Activated CD8-positive, alpha-beta memory T cell treated with anti-CD3 and anti-CD28 coated beads for 48 hours (primary cell): ENCODE measurements around the gene MGARP.

Experiments
- DNase-seq, 3 experiments: peaks; one replicate each; pipeline ENCODE4 v3.0.0-alpha.2; 2020; ENCODE audit warnings: low read depth in 2 of 3, low spot score in 2 of 3

MGARP gene

DNA sequence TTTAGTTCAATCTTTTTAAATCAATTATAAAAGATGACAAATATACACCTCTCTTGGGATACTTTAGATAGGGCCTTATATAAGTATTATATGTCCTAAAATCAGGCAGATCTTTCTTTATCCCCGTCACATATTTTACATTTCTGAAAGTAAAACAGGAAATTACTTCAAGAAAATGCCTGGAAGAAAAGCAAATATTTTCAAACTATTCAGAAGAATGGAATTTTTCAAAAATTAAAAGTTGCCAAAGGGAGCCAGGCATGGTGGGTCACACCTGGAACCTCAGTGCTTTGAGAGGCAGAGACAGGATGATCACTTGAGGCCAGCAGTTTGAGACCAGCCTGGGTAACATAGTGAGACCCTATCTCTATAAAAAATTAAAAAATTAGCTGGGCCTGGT, 34.4 kb downstream of the MGARP start:
- no peak for DNase-seq

GRCh38 chr4:139243448-139244365, 36.3 kb downstream of the MGARP start:
- no peak for DNase-seq

GRCh38 chr4:139242511-139243051, 37.4 kb downstream of the MGARP start:
- no peak for DNase-seq

GRCh38 chr4:139241784-139242151, 38.3 kb downstream of the MGARP start:
- DNase-seq, result no peak

DNA sequence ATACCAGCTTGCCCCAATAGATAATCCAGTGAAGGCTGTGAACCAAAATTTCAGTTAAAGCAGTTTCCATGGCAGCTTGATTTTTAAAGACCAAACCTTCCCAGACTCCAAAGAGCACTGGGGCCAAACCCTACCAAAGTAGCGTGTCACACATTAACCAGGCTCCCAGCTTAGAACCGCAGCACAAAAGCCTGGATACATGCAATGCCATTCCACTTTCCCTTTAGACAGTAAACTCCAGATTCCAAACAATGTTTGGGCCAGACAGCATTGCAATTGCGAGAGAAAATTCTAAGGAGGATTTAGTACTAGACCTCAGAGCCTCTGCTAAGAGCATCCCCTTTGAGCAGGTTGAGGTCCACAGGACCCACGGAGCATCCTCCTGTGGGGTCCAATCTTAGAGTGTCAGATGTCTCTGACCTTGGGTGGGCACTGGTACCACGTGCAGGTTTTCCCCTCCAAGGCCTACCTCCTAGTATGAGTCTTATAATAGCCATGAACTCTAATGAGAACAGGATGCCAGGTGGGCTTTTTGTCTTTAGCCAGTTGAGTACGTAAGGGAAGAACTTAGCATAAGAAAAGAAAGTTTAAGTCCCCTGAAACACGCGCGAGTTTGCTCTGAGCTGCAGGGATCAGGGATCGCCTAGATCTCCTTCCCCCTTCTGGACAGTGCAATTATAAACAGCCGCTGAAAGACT, 38.8 kb downstream of the MGARP start:
- no peak for DNase-seq

DNA sequence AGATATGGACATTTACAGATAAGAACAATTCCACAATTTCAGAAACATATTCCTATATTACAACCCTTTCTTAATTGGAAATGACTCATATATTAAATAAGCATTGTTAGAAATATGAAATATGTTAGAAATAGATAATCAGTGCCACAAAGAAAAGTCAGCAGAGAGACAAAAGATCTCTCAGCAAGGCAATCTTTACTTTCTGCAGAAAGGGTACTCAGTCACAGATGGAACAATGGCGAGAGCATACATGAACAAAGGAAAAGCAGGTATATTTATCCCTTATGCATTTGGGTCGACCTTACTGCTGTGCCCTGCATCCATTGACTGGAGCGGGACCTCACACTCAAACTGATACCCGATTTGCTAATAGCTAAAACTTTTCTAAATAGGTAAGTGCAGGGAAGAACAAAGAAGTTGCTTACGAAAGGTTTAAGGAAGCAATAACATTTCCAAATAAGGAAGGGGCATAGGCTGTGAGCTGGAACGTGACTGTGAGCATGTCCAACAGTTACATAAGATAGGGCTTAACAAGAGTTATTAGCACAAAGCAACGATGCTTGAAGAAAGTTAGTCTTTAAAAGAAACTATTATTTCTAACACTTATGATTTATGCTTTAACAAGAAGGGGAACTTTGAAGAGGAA, 40.8 kb downstream of the MGARP start:
- no peak for DNase-seq

DNA sequence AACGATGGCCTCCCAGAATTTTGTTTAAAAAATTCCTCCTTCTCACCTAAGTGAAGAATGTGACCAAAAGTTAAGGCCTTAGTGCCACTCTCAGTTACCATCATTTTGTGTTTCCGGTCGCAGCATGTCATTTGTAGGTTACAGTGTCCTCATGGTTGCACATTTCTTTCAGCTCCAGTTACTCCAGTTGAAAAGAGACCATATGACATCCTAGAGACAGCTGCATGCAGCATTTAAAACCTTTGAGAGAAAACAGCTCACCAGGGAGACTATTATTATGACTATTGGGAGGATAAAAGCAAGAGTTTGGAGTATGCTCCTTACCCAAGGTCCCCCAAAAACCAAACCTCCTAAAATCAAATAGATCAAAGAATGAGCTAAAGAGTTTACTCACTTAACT, 45.8 kb downstream of the MGARP start:
- DNase-seq, result no peak

- no peak for DNase-seq
These were observed 50.4 kb downstream of the MGARP start for GRCh38 chr4:139229534-139230039.

GRCh38 chr4:139227729-139228404, 52.2 kb downstream of the MGARP start:
- no peak for DNase-seq

GRCh38 chr4:139223682-139224317, 56.2 kb downstream of the MGARP start:
- no peak for DNase-seq

DNA sequence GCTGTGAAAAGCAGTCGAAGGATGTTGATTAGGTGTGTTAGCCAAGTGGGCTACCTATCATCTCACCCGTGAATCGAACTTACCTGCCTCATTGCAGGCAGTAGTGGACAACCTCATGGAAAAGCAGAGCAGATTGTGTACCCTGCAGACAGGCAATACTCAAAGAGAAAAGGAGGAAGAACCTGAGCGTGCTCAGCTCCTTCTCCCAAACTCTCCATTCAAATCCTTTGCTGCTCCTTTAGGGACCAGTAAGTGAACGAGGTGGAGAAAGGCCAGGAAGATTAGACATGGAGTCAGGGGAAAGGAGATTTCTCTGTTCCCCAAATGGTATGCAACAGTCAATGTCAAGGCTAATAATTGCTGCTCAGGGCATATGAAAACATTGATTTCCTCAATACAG, 57.8 kb downstream of the MGARP start:
- no peak for DNase-seq

GRCh38 chr4:139221687-139222086, 58.3 kb downstream of the MGARP start:
- DNase-seq, result no peak

DNA sequence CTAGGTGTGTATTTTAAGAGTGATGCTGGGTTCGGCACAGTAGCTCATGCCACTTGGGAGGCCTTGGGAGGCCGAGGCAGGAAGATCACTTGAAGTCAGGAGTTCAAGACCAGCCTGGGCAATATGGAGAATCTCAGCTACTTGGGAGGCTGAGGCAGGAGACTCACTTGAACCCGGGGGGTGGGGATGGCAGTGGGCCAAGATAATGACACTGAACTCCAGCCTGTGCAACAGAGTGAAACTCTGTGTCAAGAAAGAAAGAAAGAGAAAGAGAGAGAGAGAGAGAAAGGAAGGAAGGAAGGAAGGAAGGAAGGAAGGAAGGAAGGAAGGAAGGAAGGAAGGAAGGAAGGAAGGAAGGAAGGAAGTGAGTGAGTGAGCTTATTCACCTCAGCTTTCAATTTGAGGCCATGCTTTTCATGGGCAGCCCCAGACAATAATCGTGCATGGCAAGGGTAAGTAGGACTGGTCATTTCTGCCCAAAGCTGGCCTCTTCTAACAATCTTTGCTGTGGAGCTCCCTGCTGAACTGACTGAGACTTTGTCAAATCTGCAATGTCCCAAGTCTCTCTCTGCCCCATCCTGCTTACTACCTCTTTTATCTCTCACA, 60.5 kb downstream of the MGARP start:
- no peak for DNase-seq
